HL-60 (cell line): ENCODE data around the gene FHIT.

Experiments used
- DNase-seq, 2 experiments: peaks; one replicate each; pipeline ENCODE4 v3.0.0-alpha.2; 2010 to 2020; ENCODE audit warnings: low read depth in 1 of 2, low spot score in 1 of 2
- H3K27ac ChIP-seq: fragments of 250-450 bp; sonication (Bioruptor Pico); replicated peaks from 2 replicates; pipeline ENCODE4 v1.5.1; 2020; ENCODE audit warnings: mild to moderate bottlenecking, moderate library complexity
- H3K27me3 ChIP-seq: fragments of 250-450 bp; sonication (Bioruptor Pico); 2 replicates; pipeline ENCODE4 v1.5.1; 2021; ENCODE audit warnings: mild to moderate bottlenecking, moderate library complexity; ENCODE audit not compliant: insufficient read depth, poor library complexity, severe bottlenecking
- H3K4me3 ChIP-seq: replicated peaks from 2 replicates; pipeline ENCODE4 v1.5.1; 2011; ENCODE audit warnings: mild to moderate bottlenecking, control low read depth, low read length; ENCODE audit not compliant: insufficient read depth
- CTCF ChIP-seq: IDR thresholded peaks from one replicate; pipeline ENCODE4 v1.5.1; 2011; ENCODE audit warnings: low read length, control low read depth, inconsistent platforms; ENCODE audit not compliant: insufficient read depth
- GABPA ChIP-seq: IDR thresholded peaks from 2 replicates; pipeline ENCODE4 v1.6.1; 2012; ENCODE audit warnings: low read depth
- POLR2AphosphoS5 ChIP-seq: IDR thresholded peaks from 2 replicates; pipeline ENCODE4 v1.6.1; 2012; ENCODE audit warnings: low read depth
- SPI1 ChIP-seq: IDR thresholded peaks from 2 replicates; pipeline ENCODE4 v1.6.1; 2012; ENCODE audit warnings: low read depth, mild to moderate bottlenecking, borderline replicate concordance
- TF ChIP-seq, protein P1 (sequence below): IDR thresholded peaks from 2 replicates; pipeline ENCODE4 v1.6.1; 2012; ENCODE audit warnings: low read depth; ENCODE audit not compliant: insufficient replicate concordance

FHIT gene

DNA sequence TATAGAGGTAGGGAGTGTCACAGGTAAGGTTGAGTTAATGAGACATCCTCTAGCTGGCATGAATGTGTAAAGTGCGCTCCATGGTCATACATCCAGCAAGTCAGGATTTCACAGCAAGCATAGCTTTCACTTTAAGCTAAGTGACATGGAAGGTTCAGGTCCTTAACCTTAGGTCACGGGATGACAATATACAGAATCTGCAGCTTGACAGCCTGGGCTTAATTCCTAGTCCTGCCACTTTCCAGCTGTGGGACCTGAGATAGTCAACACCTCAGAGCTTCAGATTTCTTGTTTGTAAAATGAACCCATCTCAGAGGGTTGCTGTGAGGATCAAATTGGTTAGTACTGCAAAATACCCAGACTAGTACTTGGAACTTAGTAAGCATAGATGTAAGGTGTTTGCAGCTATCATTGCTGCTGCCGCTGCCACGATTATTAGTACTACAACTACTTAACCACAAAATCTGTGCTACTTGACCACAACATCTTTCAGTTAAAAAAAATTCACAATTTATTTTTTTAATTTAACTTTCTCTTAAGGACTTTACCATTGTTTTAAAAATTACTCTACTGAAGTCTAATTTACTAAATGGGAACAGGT, 1311.3 kb downstream of the FHIT start:
- Histone ChIP-seq H3K27me3 (no peaks in the 10 kb centered on the region), H3K27ac (no peak overlapping the region), H3K4me3 (no peak overlapping the region)
- TF ChIP-seq GABPA: no peak
- no peak for TF ChIP-seq POLR2AphosphoS5
- no peak for TF ChIP-seq SPI1
- no peak for TF ChIP-seq CTCF
- TF ChIP-seq, protein P1, sequence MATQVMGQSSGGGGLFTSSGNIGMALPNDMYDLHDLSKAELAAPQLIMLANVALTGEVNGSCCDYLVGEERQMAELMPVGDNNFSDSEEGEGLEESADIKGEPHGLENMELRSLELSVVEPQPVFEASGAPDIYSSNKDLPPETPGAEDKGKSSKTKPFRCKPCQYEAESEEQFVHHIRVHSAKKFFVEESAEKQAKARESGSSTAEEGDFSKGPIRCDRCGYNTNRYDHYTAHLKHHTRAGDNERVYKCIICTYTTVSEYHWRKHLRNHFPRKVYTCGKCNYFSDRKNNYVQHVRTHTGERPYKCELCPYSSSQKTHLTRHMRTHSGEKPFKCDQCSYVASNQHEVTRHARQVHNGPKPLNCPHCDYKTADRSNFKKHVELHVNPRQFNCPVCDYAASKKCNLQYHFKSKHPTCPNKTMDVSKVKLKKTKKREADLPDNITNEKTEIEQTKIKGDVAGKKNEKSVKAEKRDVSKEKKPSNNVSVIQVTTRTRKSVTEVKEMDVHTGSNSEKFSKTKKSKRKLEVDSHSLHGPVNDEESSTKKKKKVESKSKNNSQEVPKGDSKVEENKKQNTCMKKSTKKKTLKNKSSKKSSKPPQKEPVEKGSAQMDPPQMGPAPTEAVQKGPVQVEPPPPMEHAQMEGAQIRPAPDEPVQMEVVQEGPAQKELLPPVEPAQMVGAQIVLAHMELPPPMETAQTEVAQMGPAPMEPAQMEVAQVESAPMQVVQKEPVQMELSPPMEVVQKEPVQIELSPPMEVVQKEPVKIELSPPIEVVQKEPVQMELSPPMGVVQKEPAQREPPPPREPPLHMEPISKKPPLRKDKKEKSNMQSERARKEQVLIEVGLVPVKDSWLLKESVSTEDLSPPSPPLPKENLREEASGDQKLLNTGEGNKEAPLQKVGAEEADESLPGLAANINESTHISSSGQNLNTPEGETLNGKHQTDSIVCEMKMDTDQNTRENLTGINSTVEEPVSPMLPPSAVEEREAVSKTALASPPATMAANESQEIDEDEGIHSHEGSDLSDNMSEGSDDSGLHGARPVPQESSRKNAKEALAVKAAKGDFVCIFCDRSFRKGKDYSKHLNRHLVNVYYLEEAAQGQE: no peak
- no peak for DNase-seq

DNA sequence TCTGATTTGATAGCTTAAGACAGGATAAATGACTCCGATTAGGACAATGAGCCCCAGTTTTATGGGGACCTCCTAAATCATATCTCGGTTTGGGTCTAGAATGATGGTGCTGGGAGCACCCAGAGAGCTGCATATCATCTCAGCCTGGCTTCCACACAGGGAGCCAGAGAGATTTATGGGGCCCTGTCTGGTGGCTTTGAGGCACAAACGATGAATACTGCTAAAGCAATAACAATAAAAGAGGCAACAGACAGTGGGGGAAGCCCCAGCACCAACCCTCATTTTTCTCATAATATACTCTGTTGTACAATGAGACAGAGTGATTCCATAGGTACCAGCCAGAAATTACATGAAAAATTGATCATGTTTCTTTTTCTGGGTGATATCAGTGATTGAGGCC, 1312.4 kb downstream of the FHIT start:
- no peak for DNase-seq
- no peak overlapping the region for H3K27ac ChIP-seq
- no peak overlapping the region for H3K4me3 ChIP-seq
- H3K27me3 ChIP-seq: no peaks in the 10 kb centered on the region
- no peak for TF ChIP-seq GABPA
- TF ChIP-seq CTCF: no peak
- no peak for TF ChIP-seq POLR2AphosphoS5
- no peak for TF ChIP-seq SPI1
- TF ChIP-seq, protein P1: no peak

DNA sequence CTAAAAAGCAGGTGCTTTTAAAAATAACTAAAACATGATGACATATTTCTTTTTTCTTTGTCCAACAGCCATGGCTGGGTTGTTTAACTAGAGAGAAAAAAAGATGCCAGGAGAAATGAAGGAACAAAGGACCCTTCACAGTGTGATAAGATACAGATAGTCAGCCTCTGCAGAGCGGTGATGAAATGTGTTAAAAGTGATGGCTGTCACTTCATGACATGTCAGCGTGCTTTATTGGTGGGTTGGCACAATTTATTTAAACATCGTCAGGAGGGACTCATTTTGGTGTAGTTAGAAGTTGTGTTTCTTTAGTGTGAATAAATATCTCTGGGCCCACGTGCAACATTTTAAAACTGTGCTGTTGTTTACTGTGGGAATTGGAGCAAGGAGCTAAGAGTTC, 1314.1 kb downstream of the FHIT start:
- TF ChIP-seq, protein P1: no peak
- no peak for TF ChIP-seq CTCF
- TF ChIP-seq GABPA: no peak
- TF ChIP-seq POLR2AphosphoS5: no peak
- Histone ChIP-seq H3K4me3 (no peak overlapping the region), H3K27ac (no peak overlapping the region), H3K27me3 (no peaks in the 10 kb centered on the region)
- no peak for DNase-seq
